Stimulated activated CD4-positive, alpha-beta T cell treated with anti-CD3 and anti-CD28 coated beads, Interleukin-4, amount 100 ng/mL, for 1 hour (primary cell): ENCODE measurements around the gene RTN4R.
"Not testable (repeated sequence)": the region's sequence is repeated elsewhere in the genome, so short reads cannot be mapped to it uniquely, and the experiment has no call there.

Source experiments
- DNase-seq: peaks from one replicate; pipeline ENCODE4 v3.0.0-alpha.2; 2020

RTN4R gene

GRCh38 chr22:20286784-20287423, 18.8 kb upstream of the RTN4R start:
- not testable (repeated sequence) for DNase-seq

DNA sequence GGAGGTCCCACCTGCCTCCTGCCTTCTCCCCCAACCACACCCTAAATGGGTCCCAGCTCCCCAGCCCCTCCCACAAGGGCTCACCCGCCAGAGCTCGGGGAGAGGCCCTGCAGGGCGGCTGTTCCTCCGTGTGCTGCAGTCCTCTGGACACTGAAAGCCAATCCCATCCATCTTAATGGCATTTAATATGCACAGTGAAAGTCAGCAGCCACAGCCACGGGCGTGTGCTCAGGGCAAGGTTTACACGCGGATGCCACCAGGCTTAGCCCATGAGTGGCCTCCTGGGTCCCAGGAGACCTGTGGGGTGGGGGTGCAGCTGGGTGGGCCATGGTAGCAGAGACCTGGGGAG, 18.2 kb upstream of the RTN4R start:
- not testable (repeated sequence) for DNase-seq

- DNase-seq = peak; percentile 83
Measured at GRCh38 chr22:20285473-20286311, 17.6 kb upstream of the RTN4R start.

DNA sequence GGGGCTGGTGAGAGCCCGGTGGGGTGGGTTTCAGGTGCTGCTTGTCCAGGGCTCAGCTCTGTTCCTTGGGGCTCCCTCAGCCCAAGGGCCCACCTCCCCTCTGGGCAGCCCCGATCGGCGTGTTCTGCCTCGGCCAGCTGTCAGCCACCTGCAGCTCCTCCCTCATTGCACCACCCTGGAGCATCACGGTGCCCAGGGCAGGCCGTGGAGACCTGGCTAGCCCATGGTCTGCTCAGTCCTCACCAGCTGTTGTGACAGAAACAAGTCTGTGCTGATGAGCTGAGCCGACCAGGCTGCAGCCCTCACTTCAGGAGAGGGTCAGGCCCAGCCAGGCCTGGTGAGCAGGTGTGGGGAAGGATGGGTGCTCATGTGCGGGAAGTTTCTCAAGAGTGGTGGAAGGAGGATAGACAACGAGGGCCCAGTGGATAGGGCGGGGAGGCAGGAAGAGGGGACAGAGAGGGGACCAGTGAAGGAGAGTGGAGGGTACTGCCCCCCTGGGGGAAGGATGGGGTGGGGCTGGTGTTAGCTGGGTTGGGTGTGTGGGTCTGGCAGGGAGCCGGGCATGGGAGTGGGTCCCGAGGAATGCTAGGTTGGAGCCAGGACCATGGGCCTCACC, 16.5 kb upstream of the RTN4R start:
- DNase-seq = no peak

GRCh38 chr22:20283674-20284066, 15.6 kb upstream of the RTN4R start:
- DNase-seq = no peak

DNA sequence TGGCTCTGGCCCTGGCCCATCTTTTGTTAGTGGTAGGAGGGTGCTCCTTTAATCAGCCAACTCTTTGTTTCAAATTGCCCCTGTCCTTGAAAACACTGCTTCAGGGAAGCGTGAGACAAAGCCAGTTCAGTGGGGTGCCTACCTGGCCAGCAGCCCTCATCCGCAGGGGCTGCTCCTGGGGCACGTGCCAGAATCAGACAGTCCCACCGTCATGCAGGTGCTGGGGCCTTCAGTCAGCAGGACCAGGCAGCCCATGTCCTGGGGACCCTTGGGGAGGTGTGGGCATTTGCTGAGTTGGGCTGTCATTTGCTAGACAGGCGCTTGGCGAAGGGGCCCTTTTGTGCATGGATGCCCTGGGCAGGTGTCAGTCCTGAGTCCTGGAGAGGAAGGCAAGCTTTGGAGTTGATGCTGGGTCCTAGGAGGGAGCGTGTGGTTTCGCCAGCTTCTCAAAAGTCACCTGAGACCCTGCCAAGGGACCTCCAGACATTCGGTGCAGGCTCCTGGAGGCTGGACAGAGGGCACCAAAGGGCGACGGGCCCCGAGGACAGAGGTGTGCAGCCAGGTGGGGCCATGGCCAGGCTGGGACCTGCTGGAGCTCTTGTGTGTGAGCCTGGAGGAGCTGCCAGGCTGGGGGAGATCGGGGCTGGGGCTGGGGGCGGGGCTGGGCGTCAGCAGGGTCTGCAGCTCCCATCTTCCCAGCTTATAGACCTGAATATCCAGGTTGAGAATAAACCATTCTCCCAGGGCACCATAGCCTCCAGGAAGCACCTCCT, 15.0 kb upstream of the RTN4R start:
- no peak for DNase-seq

DNA sequence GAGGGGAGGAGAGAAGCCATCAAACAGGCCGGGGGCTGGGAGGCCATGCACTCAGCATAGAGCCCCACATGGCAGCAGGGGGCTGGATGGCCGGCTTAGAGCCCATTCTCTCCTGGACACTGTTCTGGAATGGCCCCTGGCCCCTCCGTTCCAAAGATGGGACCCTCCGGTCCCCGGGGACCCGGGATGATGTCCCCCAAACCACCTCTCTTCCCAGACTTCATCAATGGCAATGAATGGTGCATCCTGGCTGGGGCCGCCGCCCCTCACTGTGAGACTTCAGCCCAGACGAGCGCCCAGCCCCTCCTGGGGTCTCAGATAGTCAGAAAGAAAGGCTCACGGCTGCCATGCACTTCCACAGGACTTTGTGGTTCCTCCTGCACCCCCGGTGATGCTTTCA, 13.8 kb upstream of the RTN4R start:
- DNase-seq = no peak

- DNase-seq = not testable (repeated sequence)
Measured at GRCh38 chr22:20281473-20281872, 13.4 kb upstream of the RTN4R start.

GRCh38 chr22:20280866-20281265, 12.7 kb upstream of the RTN4R start:
- DNase-seq = no peak

- DNase-seq = not testable (repeated sequence)
Measured at GRCh38 chr22:20280163-20280562, 12.0 kb upstream of the RTN4R start.

DNA sequence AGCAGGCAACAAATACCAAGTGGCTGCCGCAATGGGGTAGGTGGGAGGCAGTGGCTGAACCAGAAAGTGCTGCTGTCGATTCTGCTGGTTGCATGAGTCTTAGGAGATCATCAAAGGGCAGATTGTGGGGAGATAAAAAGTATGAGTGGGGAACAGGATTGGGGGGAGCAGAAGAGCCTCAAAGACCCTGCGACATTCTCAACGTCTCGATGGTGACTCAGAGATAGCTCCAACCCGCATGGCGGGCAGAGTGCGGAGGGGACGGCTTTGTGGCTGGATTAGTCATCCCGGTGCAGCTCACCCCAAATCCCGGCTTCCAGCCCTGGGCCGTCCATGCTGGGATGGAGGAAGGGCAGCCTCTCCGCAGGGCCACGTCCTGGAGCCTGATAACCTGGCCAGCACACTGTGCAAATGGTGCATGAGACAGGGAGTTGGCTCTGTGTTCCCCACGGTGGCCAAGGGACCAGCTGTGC, 11.6 kb upstream of the RTN4R start:
- no peak for DNase-seq

DNA sequence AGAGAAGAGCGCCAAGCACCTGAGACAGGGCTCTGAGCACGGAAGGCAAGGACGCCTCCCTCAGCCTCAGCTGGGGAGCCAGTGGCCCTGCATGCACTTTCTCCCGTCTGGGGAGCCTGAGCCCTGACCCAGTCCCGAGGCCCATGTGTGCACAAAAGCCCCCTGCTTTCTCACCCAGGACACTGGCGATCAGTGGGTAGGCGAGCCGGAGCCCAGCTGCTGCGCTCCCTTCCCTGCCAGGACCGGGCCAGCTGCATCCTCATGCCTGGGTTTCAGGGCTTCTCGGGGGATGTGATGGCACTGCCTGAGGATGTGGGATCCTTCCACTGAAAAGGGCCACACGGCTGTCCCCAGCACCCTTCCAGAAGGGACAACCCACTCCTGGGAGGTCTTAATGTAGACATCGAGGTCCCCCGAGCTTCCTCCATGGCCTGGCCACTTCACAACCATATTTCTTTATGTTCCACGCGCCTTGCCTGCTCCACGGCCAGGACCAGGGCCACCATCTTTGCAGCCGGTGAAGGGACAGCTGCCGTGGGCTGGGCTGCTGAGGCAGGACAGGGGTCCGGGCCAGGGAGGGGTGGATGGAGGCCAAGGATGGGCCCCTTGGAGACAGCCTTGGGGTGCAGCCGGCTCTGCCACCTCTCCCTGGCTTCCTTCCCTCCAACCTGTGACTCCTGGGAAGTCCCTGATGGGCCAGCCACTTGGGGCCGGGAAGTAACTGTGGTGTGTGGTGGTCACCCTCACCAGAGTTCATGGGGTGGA, 10.8 kb upstream of the RTN4R start:
- not testable (repeated sequence) for DNase-seq

- not testable (repeated sequence) for DNase-seq
Measured at GRCh38 chr22:20277936-20278635, 10.0 kb upstream of the RTN4R start.

DNA sequence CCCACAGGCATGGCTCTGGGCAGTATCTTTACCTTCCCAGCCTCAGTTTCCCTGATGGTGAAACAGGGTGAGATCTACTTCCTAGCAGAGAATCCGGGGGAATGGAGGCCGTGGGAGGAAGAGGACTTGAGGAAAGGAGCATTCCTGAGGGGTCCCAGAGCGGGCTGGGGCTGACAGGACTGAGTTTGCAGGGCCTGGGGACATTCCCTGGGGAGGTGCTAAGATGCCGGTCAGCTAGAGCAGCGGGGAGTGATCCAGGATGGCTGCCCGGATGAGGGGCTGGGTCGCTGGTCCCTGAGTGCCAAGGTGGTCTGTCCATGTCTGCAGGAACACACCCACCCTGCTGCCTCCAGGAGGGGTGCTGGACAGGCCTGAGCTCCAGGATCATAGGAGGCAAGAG, 8.3 kb upstream of the RTN4R start:
- no peak for DNase-seq

GRCh38 chr22:20275836-20276235, 7.7 kb upstream of the RTN4R start:
- DNase-seq = no peak

DNA sequence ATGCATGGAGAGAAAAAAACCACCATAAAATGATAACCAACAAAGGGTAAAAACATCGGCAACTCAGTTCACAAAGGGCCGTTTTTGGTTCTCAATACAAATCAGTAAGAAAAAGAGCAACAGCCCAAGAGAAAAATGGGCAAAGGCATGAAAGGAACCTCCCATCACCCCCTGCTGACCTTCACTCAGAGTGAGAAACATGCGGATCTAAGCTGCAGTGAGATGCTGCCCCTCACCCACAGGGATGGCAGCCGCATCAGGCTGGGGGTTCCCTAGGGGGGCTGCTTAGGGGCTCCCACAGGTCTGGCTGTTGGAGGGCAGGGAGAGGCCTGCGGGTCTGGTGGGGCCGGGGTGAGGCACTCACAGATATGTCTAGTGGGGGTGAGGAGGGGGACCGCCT, 7.2 kb upstream of the RTN4R start:
- DNase-seq = not testable (repeated sequence)

DNA sequence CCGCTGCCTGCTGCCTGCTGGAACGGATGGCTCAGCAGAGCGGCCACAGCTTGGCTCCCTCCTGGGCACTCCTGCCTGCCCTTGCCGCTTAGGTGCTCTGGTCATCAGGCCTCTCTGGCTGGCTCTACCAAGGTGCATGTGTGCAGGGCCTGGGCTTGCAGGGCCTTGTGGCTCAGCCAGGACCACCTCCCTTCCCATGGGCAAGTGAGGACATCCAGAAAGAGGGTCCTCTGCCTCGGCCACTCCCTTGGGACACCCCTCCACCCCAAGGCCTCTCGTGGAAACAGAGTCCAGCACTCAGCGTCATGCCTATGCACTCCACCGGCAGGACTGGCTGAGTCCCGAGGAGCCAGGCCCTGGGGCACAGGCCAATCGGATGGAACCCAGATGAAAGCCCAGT, 6.3 kb upstream of the RTN4R start:
- not testable (repeated sequence) for DNase-seq

GRCh38 chr22:20273758-20274181, 5.7 kb upstream of the RTN4R start:
- no peak for DNase-seq

DNA sequence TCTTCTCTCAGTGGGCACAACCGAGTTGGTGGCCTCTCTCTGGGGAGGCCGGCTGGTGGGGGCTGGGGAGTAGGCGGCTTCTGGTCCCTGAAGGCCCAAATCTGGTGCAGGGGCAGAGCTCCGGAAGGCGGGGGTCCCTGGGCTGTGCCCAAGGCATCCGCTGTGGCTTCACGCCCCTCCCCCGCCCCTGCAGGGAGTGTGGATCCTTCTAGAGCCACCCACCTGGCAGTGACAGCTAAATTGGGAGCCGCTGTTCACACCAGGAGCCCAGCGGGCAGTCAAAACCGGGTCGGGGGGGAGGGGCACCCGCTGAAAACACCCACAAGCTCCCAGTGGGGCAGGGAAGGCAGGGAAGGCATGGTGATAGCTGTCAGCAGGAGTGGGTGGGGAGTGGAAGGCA, 4.6 kb upstream of the RTN4R start:
- DNase-seq = no peak

DNA sequence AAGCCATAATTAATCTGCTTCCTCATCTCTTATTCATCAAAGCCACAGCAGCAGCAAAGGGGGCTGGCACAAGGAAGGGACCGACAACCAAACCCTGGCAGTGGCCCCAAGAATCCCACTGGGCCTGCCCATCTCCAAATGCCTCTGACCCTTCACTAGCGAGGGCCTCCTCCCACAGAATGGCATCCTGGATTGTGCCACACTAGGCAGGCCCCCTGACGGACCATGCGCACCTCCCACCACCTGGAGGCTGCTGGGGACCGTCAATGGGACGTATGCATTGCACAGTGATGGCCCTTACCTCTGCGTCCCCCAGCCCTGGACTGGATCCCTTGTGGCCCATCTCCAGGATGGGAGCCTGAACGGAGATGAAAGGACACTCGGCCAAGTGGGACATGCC, 4.1 kb upstream of the RTN4R start:
- DNase-seq = no peak

- no peak for DNase-seq
Measured at GRCh38 chr22:20271114-20271994, 3.2 kb upstream of the RTN4R start.
